T-helper 1 cell treated with Interleukin-12 subunit alpha and Interleukin-12 subunit beta and Interleukin-4 antibody, amounts not matched to agents 30 ng/mL and 1 ng/mL, for 36 hours (primary cell): ENCODE measurements around the gene POGZ. TPM values are rescaled to one million over a fixed set of nuclear protein-coding genes. Genes with fewer than 3 reads are reported as not detected.
"Not testable (repeated sequence)": the region's sequence is repeated elsewhere in the genome, so short reads cannot be mapped to it uniquely, and the experiment has no call there.

Experiments used
- intact Hi-C: fragments of 100-400 bp; cut with micrococcal nuclease; formaldehyde crosslinking; loops from one replicate; pipeline ENCODE4 v1.15.1; 2024
- total RNA-seq: library from RNA; stranded (reverse); gene quantifications from 2 replicates; pipeline ENCODE4 v1.2.3, GENCODE V29; 2022

The POGZ gene
- total RNA-seq, 1 donor from 2014 or later = 86.4 TPM

DNA sequence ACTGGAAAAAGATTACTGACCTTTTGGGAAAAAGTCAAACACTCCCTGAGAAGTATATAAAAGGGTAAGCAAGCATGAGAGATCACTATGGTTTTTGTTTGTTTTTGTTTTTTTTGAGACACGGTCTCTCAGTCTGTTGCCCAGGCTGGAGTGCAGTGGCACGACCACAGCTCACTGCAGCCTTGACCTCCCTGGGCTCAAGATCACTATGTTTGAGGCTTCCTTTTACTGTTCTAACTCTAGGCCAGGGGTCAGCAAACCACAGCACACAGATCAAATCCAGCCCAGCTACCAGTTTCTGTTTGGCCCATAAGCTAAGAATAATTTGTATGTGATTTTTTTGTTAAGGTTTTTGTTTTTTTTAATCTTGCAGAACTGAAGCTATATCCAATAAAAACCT lies 34.2 kb downstream of the POGZ start:
- intact Hi-C loops = no loop called here

DNA sequence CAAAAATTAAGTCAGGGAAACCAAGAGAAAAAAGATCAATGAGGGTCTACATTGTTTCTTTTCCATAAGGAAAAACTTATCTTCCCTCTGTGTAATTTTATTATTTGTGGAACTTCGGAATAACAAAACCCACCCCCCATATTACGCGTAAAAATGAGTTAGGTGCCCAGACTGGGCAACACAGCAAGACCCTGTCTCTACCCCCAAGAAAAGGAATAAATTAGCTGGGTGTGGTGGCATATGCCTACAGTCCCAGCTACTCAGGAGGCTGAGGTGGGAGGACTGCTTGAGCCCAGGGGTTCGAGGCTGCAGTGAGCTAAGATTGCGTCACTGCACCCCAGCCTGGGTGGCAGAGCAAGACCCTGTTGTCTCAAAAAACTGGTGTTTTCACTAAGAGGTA lies 39.5 kb downstream of the POGZ start:
- intact Hi-C loops = loop anchor here (2.0 kb wide), 1 partner anchor 21 kb away; no protein-coding TSS in a partner anchor

DNA sequence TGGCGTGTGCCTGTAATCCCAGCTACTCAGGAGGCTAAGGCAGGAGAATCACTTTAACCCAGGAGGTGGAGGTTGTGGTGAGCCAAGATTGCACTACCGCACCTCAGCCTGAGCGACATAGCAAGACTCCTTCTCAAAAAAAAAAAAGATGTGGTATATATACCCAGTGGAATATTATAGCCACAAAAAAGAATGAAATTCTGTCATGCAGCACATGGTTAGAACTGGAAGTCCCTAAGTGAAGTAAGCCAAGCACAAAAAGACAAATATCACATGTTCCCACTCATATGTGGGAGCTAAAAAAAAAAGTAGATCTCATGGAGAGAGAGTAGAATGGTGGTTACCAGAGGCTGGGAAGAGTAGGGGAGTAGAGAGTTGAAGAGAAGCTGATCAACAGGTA lies 41.2 kb downstream of the POGZ start:
- intact Hi-C loops = no loop called here

- intact Hi-C loops = no loop called here
Observed at GRCh38 chr1:151416231-151416630, 43.1 kb downstream of the POGZ start.

- intact Hi-C loops = no loop called here
Observed at GRCh38 chr1:151411884-151412283, 47.4 kb downstream of the POGZ start.

DNA sequence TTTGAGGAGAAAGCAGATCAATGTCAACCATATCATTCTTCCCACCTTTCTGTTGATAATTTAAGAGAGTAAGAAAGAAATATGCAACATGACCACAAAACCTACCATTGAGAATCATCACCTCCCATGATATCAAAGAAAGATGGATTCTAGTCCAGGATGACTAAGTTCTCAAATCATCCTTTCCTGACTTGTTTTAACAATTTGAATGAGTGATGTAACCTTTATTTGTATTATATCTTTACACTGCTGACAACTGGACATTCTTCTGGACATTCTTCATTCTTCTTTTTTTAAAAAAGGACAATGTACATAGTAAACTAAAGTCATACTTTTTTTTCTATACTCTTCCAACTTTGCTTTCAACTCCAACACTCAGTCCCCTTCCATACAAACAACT lies 50.4 kb downstream of the POGZ start:
- intact Hi-C loops = no loop called here

- intact Hi-C loops = no loop called here
Observed at GRCh38 chr1:151407304-151407703, 52.0 kb downstream of the POGZ start.

GRCh38 chr1:151406176-151406575 lies 53.1 kb downstream of the POGZ start:
- intact Hi-C loops = no loop called here

- intact Hi-C loops = no loop called here
Observed at GRCh38 chr1:151405187-151405951, 53.9 kb downstream of the POGZ start.

GRCh38 chr1:151403612-151404011 lies 55.7 kb downstream of the POGZ start:
- intact Hi-C loops = no loop called here

DNA sequence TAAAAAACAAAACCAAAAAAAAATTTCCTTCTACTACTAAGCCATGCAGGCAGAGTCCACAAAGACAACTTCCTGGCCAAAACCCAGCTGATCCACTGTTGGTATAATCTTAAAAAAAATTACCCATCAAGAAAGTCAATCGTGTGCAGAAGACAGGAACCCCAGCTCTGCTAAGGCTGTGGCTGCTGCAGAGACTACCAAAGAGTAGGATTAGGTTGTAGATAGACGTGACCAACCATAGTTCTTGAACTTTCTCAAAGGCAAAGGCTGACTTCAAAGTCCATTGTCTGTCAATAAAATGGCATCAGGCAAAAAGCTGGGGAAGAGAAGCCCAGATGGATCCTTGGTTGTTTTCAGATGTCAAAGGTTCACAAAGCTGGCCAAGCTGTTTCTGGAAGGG lies 56.5 kb downstream of the POGZ start:
- intact Hi-C loops = no loop called here

DNA sequence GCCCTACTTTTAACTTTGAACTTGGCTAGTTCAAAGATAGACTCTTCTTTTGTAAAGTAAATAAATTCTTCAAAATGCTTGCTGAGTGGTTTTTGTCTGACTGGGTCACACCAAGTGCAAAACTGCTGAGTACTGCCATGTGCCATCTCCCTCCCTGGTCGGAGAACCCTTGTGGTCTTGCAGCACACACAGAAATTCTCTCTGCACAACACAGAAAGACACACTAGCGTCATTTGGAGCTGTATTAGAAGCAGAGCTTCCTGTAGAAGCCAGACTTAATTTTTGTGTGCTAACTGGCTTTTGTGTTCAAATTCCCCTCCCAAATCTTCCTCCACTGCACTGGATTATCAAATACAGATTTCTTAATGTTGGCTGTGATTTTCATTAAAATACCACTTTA lies 57.4 kb downstream of the POGZ start:
- intact Hi-C loops = no loop called here

- intact Hi-C loops = no loop called here
Observed at GRCh38 chr1:151401125-151401788, 58.0 kb downstream of the POGZ start.

GRCh38 chr1:151399324-151400171 lies 59.7 kb downstream of the POGZ start, which contains the start of gene PSMB4:
TSS of gene PSMB4 (plus strand) at chr1:151399573. CDS start at chr1:151399588, 15 bp downstream.
- intact Hi-C loops = loop anchor here (1.0 to 2.0 kb wide), 10 partner anchors 52 to 1131 kb away; partner anchors contain the start of genes APH1A, LYSMD1, PI4KB and PIP5K1A

DNA sequence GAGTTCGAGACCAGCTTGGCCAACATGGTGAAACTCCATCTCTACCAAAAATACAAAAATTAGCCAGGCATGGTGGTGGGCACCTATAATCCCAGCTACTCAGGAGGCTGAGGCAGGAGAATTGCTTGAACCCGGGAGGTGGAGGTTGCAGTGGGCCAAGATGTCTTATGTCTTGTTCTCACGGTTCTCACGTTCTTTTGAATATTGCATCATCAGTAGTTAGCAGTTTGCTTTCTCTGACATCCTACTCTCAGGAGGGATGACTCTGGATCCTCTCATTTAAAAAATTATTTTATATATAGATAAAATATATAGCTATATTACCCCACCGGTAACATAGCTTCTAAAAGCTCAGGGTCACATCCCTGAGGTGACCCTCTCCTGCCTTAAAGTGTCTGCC lies 63.0 kb downstream of the POGZ start:
- intact Hi-C loops = not testable (repeated sequence)

DNA sequence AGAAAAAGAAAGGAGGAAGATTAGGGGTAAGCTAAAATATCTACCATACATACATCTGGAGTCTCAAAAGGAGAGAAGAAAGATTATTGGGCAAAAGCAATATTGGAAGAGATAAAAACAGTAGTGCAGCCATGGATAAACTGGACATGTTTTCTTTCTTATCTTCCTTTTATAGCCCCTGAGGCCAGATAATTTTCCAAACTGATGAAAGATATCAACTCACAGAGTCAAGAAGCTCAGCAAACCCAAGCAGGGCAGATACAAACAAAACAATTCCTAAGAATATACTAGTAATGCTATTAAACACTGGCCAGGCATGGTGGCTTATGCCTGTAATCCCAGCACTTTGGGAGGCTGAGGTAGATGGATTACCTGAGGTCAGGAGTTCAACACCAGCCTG lies 65.7 kb downstream of the POGZ start:
- intact Hi-C loops = no loop called here

- intact Hi-C loops = no loop called here
Observed at GRCh38 chr1:151391079-151391563, 68.2 kb downstream of the POGZ start.

GRCh38 chr1:151390221-151391078 lies 68.8 kb downstream of the POGZ start:
- intact Hi-C loops = not testable (repeated sequence)

- intact Hi-C loops = no loop called here
Observed at GRCh38 chr1:151386002-151386401, 73.3 kb downstream of the POGZ start.

GRCh38 chr1:151384584-151384983 lies 74.7 kb downstream of the POGZ start:
- intact Hi-C loops = no loop called here
